ENCODE measurements around the gene TIMM44. TPM values are rescaled to one million over a fixed set of nuclear protein-coding genes. Genes with fewer than 3 reads are reported as not detected.

The TIMM44 gene
- total RNA-seq, 4 donors from 2014 or later = 53.9 to 168 (median 94.1) TPM

- H3K4me3 ChIP-seq = no peak overlapping the region
- peak; percentile 43 for ATAC-seq
These were observed 14.4 kb downstream of the TIMM44 start for GRCh38 chr19:7928741-7929701.

DNA sequence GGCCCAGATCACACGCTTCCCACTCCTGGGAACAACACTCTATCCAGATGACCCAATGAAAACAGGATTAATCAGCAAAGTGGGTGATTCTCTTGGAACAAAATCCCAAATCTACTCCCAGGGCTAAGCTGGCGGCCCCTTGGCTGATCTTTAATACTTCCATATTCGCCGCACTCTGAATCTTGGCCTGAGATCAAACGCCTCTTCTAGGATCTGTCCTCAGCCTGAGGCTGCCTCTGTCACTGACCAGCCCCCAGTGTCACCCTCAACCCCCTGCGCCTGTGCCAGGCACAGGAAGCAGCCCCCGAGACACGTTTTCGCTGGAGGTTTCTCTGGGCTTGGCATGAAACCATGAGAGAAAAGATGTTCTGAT, 15.1 kb downstream of the TIMM44 start:
- intact Hi-C loops (cut with DNase I; ENCODE audit: low total_unique reads) (no loop called here), in situ Hi-C loops (cut with MboI; ENCODE audit: low sequenced_read_pairs in 4 of 4) (no loop called here)
- no peak for TF ChIP-seq CTCF (IDR thresholded peaks at IDR 0.05 in 4 of 5, conservative IDR thresholded peaks at IDR 0.05 in 1 of 5)
- no peak for TF ChIP-seq POLR2A (IDR thresholded peaks at IDR 0.05)
- peak overlapping the region; percentile 63 to 78 (median 71) for H3K27ac ChIP-seq
- no peak overlapping the region for H3K4me3 ChIP-seq
- H3K9me3 ChIP-seq = no peaks in the 10 kb centered on the region
- H3K36me3 ChIP-seq = peaks cover 0 to 30% of the 10 kb centered on the region in 2 donors
- H3K4me1 ChIP-seq = peaks cover 5 to 20% of the 10 kb centered on the region in 2 donors
- peaks cover 0 to 6% (median 0%) of the 10 kb centered on the region in 3 donors for H3K27me3 ChIP-seq
- DNase-seq (no peak), ATAC-seq (no peak)

More at GRCh38 chr19:7928741-7929701, 14.4 kb downstream of the TIMM44 start:
- H3K27ac ChIP-seq = peak overlapping the region; percentile 63 to 78 (median 71)
- no peaks in the 10 kb centered on the region for H3K9me3 ChIP-seq
- H3K36me3 ChIP-seq = peaks cover 0 to 37% of the 10 kb centered on the region in 2 donors
- in situ Hi-C loops (cut with MboI; ENCODE audit: low sequenced_read_pairs in 4 of 4) (no loop called here), intact Hi-C loops (cut with DNase I; ENCODE audit: low total_unique reads) (no loop called here)
- no peak for DNase-seq
- H3K27me3 ChIP-seq = peaks cover 0 to 6% (median 0%) of the 10 kb centered on the region in 3 donors
- no peak for TF ChIP-seq CTCF (IDR thresholded peaks at IDR 0.05 in 4 of 5, conservative IDR thresholded peaks at IDR 0.05 in 1 of 5)
- TF ChIP-seq POLR2A (IDR thresholded peaks at IDR 0.05) = no peak
- peaks cover 5 to 20% of the 10 kb centered on the region in 2 donors for H3K4me1 ChIP-seq

DNA sequence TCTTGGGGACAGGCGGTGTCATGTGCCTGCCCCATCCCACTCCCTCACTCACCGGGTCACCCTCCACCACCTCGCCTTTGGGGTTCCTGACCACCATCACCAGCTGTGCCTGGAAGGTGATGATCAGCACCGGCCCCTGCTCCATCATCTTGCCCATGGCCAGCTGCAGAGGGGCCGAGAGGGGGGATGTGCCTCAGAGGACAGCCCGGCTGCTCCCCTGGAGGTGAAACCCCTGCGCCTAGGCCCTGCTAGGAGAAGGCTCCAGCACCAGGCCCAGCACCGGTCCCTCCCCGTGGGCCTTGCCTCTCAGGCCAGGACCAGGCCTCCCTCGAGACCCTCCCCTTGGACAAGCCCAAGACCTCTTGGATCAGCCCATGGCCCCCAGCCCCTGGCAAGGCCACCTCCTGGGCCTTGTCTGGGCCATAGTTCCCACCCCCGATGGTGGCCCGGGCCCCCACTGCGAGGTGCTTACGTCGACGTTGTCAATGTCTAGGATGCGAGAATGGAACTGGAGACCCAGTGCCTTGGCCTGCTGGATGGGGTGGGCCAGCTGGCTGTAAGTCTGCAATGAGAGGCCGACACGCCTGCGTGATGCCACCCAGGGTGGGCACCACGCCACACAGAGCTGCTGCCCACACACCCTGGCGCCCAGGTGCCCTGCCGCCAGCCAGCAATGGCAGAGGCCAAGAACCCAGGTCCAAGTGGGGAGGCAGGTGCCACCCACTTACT, 15.7 kb downstream of the TIMM44 start:
- in situ Hi-C loops (cut with MboI; ENCODE audit: low sequenced_read_pairs in 4 of 4) = no loop called here
- no peak for TF ChIP-seq POLR2A (IDR thresholded peaks at IDR 0.05)
- no peak for TF ChIP-seq CTCF (IDR thresholded peaks at IDR 0.05 in 4 of 5, conservative IDR thresholded peaks at IDR 0.05 in 1 of 5)
- no peak for DNase-seq
- Histone ChIP-seq H3K36me3 (peaks cover 0 to 29% of the 10 kb centered on the region in 2 donors), H3K4me3 (no peak overlapping the region), H3K27me3 (peaks cover 0 to 6% (median 0%) of the 10 kb centered on the region in 3 donors), H3K4me1 (peaks cover 5 to 20% of the 10 kb centered on the region in 2 donors), H3K9me3 (no peaks in the 10 kb centered on the region), H3K27ac (peak overlapping the region; percentile 63 to 78 (median 71))
- ATAC-seq = no peak
- intact Hi-C loops (cut with DNase I; ENCODE audit: low total_unique reads) = loop anchor here (2.0 kb wide), 1 partner anchor 75 kb away; no protein-coding TSS in a partner anchor

DNA sequence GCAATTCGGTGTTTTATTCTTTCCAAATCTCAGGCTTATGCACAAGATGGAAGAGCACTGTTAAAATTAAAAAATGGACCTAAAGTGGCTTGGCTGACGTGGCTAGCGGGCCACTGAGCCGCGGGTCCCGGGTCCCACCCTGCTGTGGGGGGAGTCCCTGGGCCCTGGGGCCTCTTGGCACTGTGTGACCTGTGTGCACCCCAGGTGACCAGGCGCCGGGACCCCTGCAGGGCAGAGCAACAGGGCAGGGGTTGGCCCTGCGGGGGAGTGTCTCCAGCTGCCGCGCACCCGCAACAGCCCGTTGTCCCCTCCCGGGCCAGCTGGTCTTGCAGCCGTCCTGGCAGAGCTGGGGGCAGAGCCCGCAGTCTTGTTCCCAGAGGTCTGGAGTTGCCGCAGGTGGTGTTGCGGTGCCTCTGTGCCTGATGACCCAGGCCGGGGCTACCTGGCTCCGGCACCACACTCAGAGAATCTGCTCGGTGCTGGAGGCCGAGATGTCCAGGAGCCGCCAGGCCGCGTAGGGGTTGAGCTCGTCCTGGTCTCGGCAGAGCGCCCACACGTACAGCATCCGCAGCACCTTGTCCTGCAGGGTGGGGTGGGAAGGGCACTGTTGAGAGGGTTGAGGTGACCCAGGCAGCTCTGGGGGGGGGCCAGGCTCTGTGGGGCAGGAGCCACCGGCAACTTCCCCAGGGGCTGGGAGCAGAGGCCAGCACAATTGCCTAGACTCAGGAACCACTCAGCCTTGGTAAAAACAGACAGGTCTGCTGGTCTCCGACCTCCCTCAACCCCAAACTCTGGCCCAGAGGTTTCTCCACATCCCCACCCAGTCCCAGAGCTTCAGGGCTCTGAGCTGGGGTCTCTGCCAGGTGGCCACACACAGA, 16.5 kb downstream of the TIMM44 start:
- TF ChIP-seq POLR2A (IDR thresholded peaks at IDR 0.05) = no peak
- TF ChIP-seq CTCF (IDR thresholded peaks at IDR 0.05 in 4 of 5, conservative IDR thresholded peaks at IDR 0.05 in 1 of 5) = no peak
- peaks cover 0 to 6% (median 0%) of the 10 kb centered on the region in 3 donors for H3K27me3 ChIP-seq
- ATAC-seq (no peak), DNase-seq (no peak)
- H3K27ac ChIP-seq = no peak overlapping the region
- no peak overlapping the region for H3K4me3 ChIP-seq
- H3K36me3 ChIP-seq = peaks cover 0 to 28% of the 10 kb centered on the region in 2 donors
- in situ Hi-C loops (cut with MboI; ENCODE audit: low sequenced_read_pairs in 4 of 4) = no loop called here
- H3K4me1 ChIP-seq = peaks cover 5 to 23% of the 10 kb centered on the region in 2 donors
- H3K9me3 ChIP-seq = no peaks in the 10 kb centered on the region
- intact Hi-C loops (cut with DNase I; ENCODE audit: low total_unique reads) = loop anchor here (2.0 kb wide), 1 partner anchor 74 kb away; no protein-coding TSS in a partner anchor

Measured in gastrocnemius medialis (tissue), 4 donors.